GM21526 (cell line): ENCODE results near the gene CDK6.

Source experiments
- ATAC-seq: cut with Tn5 transposase; IDR thresholded peaks from one replicate; pipeline ENCODE4 v1.9.1; 2021; ENCODE audit warnings: moderate library complexity; ENCODE audit not compliant: unreplicated experiment, low FRiP score

Gene CDK6

DNA sequence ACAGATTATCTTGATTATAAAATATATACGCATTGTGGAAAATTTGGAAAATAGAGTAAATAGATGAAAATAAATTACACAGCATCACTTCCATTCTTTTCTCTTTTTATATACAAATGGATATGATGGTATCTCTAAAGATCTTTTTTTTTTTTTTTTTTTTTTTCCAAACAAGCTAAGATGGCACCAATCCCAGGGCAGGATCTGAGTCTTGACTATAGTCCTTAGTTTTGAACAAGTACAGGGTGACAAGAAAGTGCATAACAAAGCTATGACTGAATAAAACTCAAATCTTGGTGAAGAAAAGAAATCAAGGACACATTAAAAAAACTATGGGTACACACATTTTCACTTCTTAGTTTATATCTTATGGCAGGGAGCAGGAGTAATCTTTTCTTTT lies 203.6 kb downstream of the CDK6 start:
- ATAC-seq, result no peak

GRCh38 chr7:92631850-92632487 lies 204.4 kb downstream of the CDK6 start:
- ATAC-seq, result no peak

DNA sequence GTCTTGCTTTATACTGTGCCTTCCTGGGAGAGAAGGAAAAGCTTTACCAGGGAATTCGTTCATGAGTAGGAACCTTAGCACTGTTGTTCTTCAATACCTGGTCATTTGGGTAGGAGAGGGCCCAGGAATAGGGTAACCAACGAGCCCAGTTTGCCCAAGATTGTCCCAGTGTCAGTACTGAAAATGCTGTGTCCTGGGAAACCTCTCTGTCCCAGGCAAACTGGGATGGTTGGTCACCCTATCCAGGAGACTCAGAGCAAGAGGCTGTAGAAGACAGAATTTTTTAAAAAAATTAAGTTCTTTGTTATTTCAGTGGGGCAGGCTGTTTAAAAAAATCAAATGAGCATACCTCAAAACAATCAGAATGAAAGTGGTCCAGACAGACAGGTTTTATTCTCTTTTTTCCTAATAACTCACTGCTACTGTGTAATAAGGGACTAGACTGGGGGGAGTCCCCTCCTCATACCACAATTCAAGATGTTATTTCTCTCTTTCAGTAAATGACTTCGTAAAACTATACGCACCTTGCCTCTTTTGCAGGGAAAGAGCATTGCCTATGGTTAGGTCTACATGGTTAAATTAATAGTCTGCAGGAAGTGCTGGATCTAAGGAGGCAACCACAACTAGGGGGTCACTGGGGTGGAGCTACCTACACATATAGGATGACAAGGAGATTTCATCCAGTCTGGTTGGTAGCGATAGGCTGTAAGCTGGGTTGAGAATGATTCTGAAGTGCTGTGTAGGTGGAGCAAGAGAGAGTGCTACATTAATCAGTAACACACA lies 205.1 kb downstream of the CDK6 start:
- ATAC-seq, result peak; percentile 50

GRCh38 chr7:92629779-92630178 lies 206.6 kb downstream of the CDK6 start:
- no peak for ATAC-seq

DNA sequence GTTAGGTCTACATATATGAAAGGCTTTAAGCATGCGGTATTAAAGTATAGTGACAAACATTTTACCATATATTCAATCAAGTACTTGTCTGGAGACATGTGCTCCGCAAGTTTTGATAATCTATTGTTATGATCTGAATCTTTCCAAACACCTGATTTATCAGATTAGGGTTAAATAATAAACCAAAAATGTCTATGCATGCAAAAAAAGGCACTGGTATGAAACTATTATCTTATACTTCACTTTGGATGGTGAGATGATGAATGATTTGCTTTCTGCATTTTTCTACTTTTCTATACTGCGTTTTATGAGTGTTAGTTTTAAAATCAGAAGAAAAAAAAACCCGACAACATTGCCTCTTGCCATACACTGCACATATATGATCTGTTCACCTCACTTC lies 208.4 kb downstream of the CDK6 start:
- ATAC-seq, result no peak

GRCh38 chr7:92626281-92626809 lies 210.0 kb downstream of the CDK6 start:
- ATAC-seq, result no peak

- ATAC-seq, result no peak
Measured at GRCh38 chr7:92625617-92626016, 210.8 kb downstream of the CDK6 start.

GRCh38 chr7:92624298-92624996 lies 211.9 kb downstream of the CDK6 start:
- no peak for ATAC-seq

- ATAC-seq, result no peak
Measured at GRCh38 chr7:92623544-92623943, 212.8 kb downstream of the CDK6 start.

DNA sequence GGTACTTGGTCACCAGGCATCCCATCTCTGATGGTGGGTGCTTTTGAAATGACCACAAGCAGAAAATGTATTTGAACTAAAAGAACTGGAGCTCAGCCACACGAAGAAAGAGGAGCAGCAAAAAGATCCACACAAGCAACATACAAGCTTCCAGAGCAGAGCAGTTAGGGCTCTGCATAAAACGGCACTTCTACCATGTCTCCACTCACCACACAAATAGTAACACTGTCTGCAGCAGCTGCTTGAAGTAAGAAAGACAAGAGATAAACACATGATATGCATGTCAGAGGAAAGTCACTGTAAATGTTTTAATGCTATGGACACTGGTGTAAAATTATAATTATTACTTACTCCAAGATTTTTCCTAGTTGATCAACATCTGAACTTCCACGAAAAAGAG lies 213.7 kb downstream of the CDK6 start:
- no peak for ATAC-seq

GRCh38 chr7:92622030-92622429 lies 214.3 kb downstream of the CDK6 start:
- ATAC-seq, result no peak

DNA sequence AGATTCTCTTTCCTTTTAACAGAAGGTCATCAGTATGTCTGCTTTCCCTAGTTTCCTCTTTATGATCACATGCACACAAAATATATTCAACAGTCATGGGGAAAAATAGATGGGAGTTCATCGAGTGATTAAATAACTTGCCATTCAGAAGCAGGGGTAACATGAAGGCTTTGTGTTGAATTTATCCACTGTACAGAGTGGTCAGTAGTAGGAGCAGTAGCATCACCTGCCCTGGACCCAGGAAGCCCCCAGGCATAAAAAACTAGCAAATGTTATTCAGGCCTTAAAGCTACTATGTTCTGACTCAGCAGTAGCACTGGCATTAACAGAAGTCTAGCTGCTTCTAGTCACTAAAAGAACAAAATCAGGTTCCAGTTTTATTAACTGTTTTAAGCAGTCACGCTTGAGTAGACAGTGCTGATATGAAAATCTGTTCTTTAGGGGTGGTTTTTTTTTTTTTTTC lies 214.8 kb downstream of the CDK6 start:
- ATAC-seq, result no peak

- peak; percentile 63 for ATAC-seq
Measured at GRCh38 chr7:92621026-92621540, 215.3 kb downstream of the CDK6 start.

DNA sequence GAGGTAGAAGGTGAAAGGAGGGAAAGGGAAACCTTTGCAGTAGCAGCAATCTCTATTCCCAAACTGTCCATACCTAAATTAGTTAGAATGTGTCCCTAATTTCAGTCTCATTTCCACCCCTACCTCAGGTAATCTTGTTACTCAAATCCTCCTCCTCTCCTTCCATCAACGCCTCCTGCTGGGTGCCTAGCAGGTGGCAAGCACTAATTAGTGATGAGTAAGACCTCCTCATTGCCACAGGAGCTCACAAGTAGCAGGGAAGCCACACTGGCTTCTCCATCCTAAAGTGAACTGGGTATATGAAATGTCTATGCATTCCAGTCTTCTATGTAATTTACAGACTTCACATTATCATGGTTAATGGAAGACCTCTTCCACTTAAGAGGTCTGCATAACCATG lies 220.5 kb downstream of the CDK6 start:
- ATAC-seq, result no peak

GRCh38 chr7:92614660-92615174 lies 221.7 kb downstream of the CDK6 start:
- ATAC-seq, result no peak

GRCh38 chr7:92613720-92614119 lies 222.7 kb downstream of the CDK6 start:
- ATAC-seq, result no peak

DNA sequence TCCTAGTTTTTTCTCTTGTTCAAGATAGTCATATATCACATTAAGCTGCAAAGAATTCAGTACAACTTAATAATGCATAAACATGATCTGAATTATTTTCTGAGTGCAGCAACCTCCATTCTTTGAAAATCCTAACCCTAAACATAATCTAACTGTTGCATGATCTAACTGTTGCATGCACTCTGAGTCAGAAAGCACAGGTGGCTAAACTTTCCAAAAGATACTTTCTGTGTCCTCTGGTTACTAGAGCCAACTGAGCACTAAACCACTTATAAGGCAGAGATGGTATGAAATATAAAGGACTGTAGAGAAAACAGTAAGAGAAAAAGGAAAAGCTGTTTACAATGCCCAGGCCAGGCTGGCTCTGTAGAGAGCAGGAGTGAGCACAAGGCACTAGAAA lies 223.2 kb downstream of the CDK6 start:
- ATAC-seq, result no peak

- no peak for ATAC-seq
Measured at GRCh38 chr7:92612501-92612900, 223.9 kb downstream of the CDK6 start.

- no peak for ATAC-seq
Measured at GRCh38 chr7:92611735-92612134, 224.6 kb downstream of the CDK6 start.

- ATAC-seq, result no peak
Measured at GRCh38 chr7:92609921-92610518, 226.4 kb downstream of the CDK6 start.
